Ishikawa (cell line): ENCODE results near the gene UPF2.

Experiments used
- CEBPB ChIP-seq: IDR thresholded peaks from 2 replicates; pipeline ENCODE4 v1.6.1; 2012
- CREB1 ChIP-seq: IDR thresholded peaks from 2 replicates; pipeline ENCODE4 v1.6.1; 2012; ENCODE audit warnings: low read depth
- EGR1 ChIP-seq: IDR thresholded peaks from 2 replicates; pipeline ENCODE4 v1.6.1; 2012
- EP300 ChIP-seq: IDR thresholded peaks from 2 replicates; pipeline ENCODE4 v1.6.1; 2012; ENCODE audit warnings: borderline replicate concordance
- FOXM1 ChIP-seq: IDR thresholded peaks from 2 replicates; pipeline ENCODE4 v1.6.1; 2012; ENCODE audit warnings: low read depth, borderline replicate concordance
- MAX ChIP-seq: IDR thresholded peaks from 2 replicates; pipeline ENCODE4 v1.6.1; 2012
- NFIC ChIP-seq: IDR thresholded peaks from 2 replicates; pipeline ENCODE4 v1.6.1; 2012
- RAD21 ChIP-seq: IDR thresholded peaks from 2 replicates; pipeline ENCODE4 v1.6.1; 2012; ENCODE audit warnings: low read depth
- REST ChIP-seq: IDR thresholded peaks from 2 replicates; pipeline ENCODE4 v1.6.1; 2012; ENCODE audit warnings: low read depth, mild to moderate bottlenecking
- TAF1 ChIP-seq: IDR thresholded peaks from 2 replicates; pipeline ENCODE4 v1.6.1; 2012; ENCODE audit warnings: low read depth, mild to moderate bottlenecking
- TCF12 ChIP-seq: IDR thresholded peaks from 2 replicates; pipeline ENCODE4 v1.6.1; 2012; ENCODE audit warnings: low read depth
- TEAD4 ChIP-seq: IDR thresholded peaks from 2 replicates; pipeline ENCODE4 v1.6.1; 2012
- USF1 ChIP-seq: IDR thresholded peaks from 2 replicates; pipeline ENCODE4 v1.6.1; 2012
- YY1 ChIP-seq: IDR thresholded peaks from 2 replicates; pipeline ENCODE4 v1.6.1; 2012; ENCODE audit warnings: low read depth
- ZBTB7A ChIP-seq: IDR thresholded peaks from 2 replicates; pipeline ENCODE4 v1.6.1; 2012; ENCODE audit warnings: low read depth

Gene UPF2

GRCh38 chr10:11982253-11982652 lies 60.4 kb downstream of the UPF2 start:
- TF ChIP-seq REST (no peak), CEBPB (no peak), EGR1 (no peak), RAD21 (no peak), USF1 (no peak), ZBTB7A (no peak), YY1 (no peak), FOXM1 (no peak), TEAD4 (no peak), MAX (no peak), TCF12 (no peak), CREB1 (no peak), NFIC (no peak), TAF1 (no peak), EP300 (no peak)

GRCh38 chr10:11975795-11976194 lies 66.8 kb downstream of the UPF2 start:
- no peak for TF ChIP-seq USF1
- TF ChIP-seq REST = no peak
- TF ChIP-seq RAD21 = no peak
- TF ChIP-seq TAF1 = no peak
- TF ChIP-seq TCF12 = no peak
- TF ChIP-seq CREB1 = no peak
- no peak for TF ChIP-seq FOXM1
- no peak for TF ChIP-seq ZBTB7A
- TF ChIP-seq EGR1 = no peak
- TF ChIP-seq NFIC = no peak
- no peak for TF ChIP-seq YY1
- TF ChIP-seq EP300 = no peak
- no peak for TF ChIP-seq TEAD4

- TF ChIP-seq FOXM1 (no peak), TCF12 (no peak)
Observed at GRCh38 chr10:11962176-11962575, 80.4 kb downstream of the UPF2 start.

- no peak for TF ChIP-seq MAX
- no peak for TF ChIP-seq TEAD4
- no peak for TF ChIP-seq NFIC
- TF ChIP-seq YY1 = no peak
- TF ChIP-seq REST = no peak
- TF ChIP-seq EGR1 = no peak
- TF ChIP-seq EP300 = no peak
- TF ChIP-seq TAF1 = no peak
- TF ChIP-seq ZBTB7A = no peak
- TF ChIP-seq TCF12 = no peak
- TF ChIP-seq FOXM1 = no peak
- no peak for TF ChIP-seq USF1
- no peak for TF ChIP-seq RAD21
Observed at GRCh38 chr10:11961771-11962170, 80.8 kb downstream of the UPF2 start.

GRCh38 chr10:11959966-11960365 lies 82.6 kb downstream of the UPF2 start:
- no peak for TF ChIP-seq FOXM1
